HG03135 (cell line): Measurements from ENCODE around the gene OTOP3.
"Not testable (repeated sequence)": the region's sequence is repeated elsewhere in the genome, so short reads cannot be mapped to it uniquely, and the experiment has no call there.

Source experiments
- ATAC-seq: cut with Tn5 transposase; IDR thresholded peaks from one replicate; pipeline ENCODE4 v1.9.1; 2021; ENCODE audit warnings: mild to moderate bottlenecking, moderate library complexity; ENCODE audit not compliant: unreplicated experiment

OTOP3 gene

DNA sequence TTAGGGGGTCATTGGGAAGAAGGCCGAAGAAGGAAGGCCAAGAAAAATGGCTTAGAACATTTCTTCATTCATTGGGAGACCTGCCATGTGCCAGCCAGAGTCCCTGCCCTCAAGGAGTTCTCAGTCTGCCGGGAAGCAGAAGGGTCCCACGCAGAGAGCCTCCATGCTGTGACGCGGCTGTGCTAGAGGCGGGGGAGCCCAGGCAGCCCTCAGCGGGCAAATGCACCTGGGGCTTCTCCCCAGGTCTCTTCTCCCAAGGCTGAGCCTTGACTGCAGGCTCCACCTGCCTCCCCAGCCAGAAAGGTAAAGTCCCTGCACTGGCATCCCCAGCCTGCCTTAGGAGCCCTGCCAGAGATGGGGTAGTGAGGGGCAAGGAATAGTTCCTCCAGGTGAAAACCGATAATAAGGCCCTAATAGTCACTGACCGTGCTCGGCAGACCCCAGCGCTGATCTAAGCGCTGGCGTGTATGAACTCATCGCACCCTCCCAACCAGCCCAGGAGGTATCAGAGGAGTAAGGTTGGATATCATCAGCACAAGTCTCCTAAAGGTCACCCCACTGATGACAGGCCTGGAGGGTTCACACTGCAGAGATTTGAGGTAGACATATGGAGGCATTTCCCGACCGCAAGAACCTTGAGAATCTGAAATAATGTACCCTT lies 45.8 kb downstream of the OTOP3 start:
- no peak for ATAC-seq

- ATAC-seq: no peak
Observed at GRCh38 chr17:74981979-74982662, 46.4 kb downstream of the OTOP3 start.

DNA sequence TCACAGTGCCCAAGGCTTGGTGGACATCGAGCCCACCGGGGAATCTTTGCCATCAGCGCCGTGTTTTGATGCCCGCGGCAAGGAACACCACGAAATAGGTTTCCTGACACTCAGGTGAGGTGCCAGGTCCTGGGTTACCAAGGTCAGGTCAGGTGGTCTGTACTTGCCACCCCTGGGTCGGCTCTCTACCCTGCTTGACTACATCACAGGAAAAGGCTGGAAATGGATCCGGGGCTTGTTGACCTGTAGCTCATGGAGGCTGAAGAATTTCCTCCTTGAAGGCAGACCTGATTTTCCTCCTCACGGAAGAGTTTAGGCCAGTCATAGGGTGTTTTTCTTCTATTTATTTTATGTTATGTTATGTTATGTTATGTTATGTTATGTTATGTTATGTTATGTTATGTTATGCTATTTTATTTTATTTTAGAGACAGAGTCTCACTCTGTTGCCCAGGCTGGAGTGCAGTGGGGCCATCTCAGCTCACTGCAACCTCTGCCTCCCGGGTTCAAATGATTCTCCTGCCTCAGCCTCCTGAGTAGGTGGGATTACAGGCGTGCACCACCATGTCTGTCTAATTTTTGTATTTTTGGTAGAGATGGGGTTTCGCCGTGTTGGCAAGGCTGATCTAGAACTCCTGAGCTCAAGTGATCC lies 47.1 kb downstream of the OTOP3 start:
- not testable (repeated sequence) for ATAC-seq

DNA sequence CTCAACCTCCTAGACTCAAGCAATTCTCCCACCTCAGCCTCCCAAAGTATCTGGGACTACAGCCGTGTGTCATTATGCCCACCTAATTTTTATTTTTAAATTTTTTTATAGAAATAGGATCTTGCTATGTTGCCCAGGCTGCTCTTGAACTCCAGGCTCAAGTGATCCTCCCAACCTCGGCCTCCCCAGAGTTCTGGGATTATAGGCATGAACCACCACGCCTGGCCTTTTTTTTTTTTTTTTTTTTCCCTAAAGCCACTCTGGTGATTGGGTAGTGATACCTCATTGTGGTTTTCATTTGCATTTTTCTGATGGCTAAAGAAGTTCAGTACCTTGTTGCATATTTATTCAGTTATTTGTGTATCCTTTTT lies 50.5 kb downstream of the OTOP3 start:
- ATAC-seq: no peak

GRCh38 chr17:74987418-74987908 lies 51.8 kb downstream of the OTOP3 start, which contains the start of gene CDR2L:
Gene CDR2L, plus strand, starts transcription at chr17:74987632. Its CDS starts 412 bp downstream, at chr17:74988044.
- peak; percentile 87 for ATAC-seq

- peak; percentile 26 for ATAC-seq
Observed at GRCh38 chr17:74987909-74988711, 52.4 kb downstream of the OTOP3 start.

GRCh38 chr17:74990581-74991105 lies 54.9 kb downstream of the OTOP3 start:
- no peak for ATAC-seq

DNA sequence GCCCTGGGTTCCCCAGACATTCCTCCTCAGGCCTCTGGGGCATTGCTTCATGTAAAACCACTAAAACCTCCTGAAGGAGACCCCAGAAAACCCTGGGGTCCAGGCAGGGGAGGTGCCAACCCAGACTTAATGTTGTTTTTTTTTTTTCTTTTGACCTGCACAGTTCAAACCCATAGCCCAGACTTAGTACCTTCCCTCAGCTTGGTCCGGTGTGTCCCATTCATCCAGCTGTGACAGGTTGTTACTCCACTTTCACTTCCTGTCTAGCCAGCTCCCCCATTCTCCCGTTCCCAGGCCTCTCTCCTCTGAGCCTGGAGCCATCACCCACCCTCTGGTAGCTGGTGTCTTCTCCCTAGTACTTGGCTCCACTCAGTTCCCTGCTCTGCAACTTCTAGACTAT lies 56.5 kb downstream of the OTOP3 start:
- ATAC-seq: no peak

GRCh38 chr17:74994440-74994839 lies 58.7 kb downstream of the OTOP3 start:
- ATAC-seq: no peak

- no peak for ATAC-seq
Observed at GRCh38 chr17:74995847-74996246, 60.1 kb downstream of the OTOP3 start.

DNA sequence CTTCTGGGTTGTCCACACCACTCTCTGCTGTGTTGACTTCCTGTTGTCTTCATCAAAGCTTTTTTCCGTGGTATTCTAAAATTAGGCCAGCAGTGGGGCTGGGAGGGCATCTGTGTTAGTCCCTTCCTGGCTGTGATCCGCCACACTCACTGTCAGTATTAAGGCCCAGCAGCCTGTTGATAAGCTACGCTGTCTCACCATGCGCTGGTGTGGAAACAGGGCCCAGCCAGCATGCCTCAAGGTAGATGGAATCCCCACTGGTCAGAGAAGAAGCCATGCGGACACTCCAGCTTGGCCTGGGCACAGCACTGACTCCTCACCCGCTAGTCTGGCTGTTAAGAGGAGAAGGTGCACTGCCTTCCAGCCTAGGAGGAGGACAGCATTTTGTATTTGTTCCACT lies 63.1 kb downstream of the OTOP3 start:
- no peak for ATAC-seq

- no peak for ATAC-seq
Observed at GRCh38 chr17:74999523-74999922, 63.8 kb downstream of the OTOP3 start.
